DND-41 (cell line): Measurements from ENCODE around the gene MEF2D.

ENCODE experiments used
- EZH2 ChIP-seq: IDR thresholded peaks from 3 replicates; pipeline ENCODE4 v1.6.1; 2012; ENCODE audit warnings: borderline replicate concordance, low read depth, mild to moderate bottlenecking, moderate library complexity, low read length, inconsistent platforms; ENCODE audit not compliant: severe bottlenecking
- TF ChIP-seq, protein P1 (sequence below): IDR thresholded peaks from 2 replicates; pipeline ENCODE4 v1.5.1; 2012; ENCODE audit warnings: borderline replicate concordance, low read length, moderate library complexity, mild to moderate bottlenecking; ENCODE audit not compliant: poor library complexity, severe bottlenecking; ENCODE audit errors: extremely low read depth

DNA sequence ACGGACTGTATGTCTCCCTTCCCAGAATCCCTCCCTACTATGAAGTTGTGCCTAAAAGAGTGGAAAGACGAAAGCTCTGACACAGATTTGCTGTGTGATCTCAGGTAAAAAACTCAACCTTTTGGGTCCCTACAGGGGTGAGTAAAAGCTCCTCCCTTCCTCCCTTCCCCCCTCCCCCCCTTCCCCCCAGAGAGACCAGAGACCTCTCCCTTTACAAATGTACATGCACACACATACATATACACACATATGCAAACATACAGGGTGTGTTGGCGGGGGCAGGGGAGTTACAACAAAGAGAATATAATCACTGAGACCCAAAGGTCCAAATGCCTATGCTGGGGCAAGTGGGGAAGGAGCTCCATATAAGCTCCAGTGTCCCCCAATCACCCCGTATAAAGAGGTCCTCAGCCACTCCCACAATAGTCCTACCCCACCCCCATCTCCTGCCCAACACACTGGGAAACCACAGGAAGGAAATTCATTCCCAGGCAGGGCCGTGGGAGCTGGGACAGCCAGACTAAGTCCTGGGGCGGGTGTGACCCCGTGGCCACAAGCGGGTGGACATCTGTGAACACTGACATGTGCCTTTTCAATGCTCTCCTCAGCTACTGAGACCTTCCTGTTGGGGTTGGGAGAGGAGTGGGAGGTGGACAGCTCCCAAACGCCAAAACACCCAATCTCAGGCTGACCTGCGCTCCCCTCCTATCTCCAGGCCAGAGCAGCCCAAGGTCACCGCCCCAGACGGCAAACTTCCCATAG, 2.0 kb downstream of the MEF2D start:
- TF ChIP-seq, protein P1, sequence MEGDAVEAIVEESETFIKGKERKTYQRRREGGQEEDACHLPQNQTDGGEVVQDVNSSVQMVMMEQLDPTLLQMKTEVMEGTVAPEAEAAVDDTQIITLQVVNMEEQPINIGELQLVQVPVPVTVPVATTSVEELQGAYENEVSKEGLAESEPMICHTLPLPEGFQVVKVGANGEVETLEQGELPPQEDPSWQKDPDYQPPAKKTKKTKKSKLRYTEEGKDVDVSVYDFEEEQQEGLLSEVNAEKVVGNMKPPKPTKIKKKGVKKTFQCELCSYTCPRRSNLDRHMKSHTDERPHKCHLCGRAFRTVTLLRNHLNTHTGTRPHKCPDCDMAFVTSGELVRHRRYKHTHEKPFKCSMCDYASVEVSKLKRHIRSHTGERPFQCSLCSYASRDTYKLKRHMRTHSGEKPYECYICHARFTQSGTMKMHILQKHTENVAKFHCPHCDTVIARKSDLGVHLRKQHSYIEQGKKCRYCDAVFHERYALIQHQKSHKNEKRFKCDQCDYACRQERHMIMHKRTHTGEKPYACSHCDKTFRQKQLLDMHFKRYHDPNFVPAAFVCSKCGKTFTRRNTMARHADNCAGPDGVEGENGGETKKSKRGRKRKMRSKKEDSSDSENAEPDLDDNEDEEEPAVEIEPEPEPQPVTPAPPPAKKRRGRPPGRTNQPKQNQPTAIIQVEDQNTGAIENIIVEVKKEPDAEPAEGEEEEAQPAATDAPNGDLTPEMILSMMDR = no peak
- TF ChIP-seq EZH2 = no peak
